K562 (cell line): ENCODE measurements around the gene VRK1. TPM values are rescaled to one million over a fixed set of nuclear protein-coding genes. Genes with fewer than 3 reads are reported as not detected.

Experiments
- BACH1 ChIP-seq: fragments of 200-800 bp; sonication (Bioruptor generic); IDR thresholded peaks from 2 replicates; pipeline ENCODE4 v1.6.1; 2016; ENCODE audit warnings: missing genetic modification characterization, missing compliant biosample characterization
- CREB1 ChIP-seq, 2 experiments: sonication (generic) in 1 of 2; formaldehyde crosslinking in 1 of 2; IDR thresholded peaks; 2 replicates each; pipeline versions ENCODE4 v1.6.1 to v1.8.0; 2012 to 2022; ENCODE audit warnings: inconsistent platforms in 1 of 2, mild to moderate bottlenecking in 1 of 2, missing genetic modification reagents in 1 of 2, moderate library complexity in 1 of 2
- ETS2 ChIP-seq: IDR thresholded peaks from 2 replicates; pipeline ENCODE4 v1.6.1; 2016; ENCODE audit warnings: borderline replicate concordance, missing genetic modification characterization, mild to moderate bottlenecking, moderate library complexity, missing compliant biosample characterization; ENCODE audit not compliant: poor library complexity, severe bottlenecking
- ETV1 ChIP-seq: fragments of 450-650 bp; conservative IDR thresholded peaks from 2 replicates; pipeline ENCODE4 v1.6.1; 2016; ENCODE audit warnings: missing genetic modification characterization, control low read depth, low read depth, missing compliant biosample characterization
- GATA2 ChIP-seq: sonication (generic); formaldehyde crosslinking; IDR thresholded peaks from 2 replicates; pipeline ENCODE4 v1.4.0; 2020; ENCODE audit warnings: mild to moderate bottlenecking, missing genetic modification reagents
- GTF2A2 ChIP-seq: IDR thresholded peaks from 2 replicates; pipeline ENCODE4 v1.6.1; 2016; ENCODE audit warnings: mild to moderate bottlenecking, missing genetic modification characterization, missing compliant biosample characterization
- KAT8 ChIP-seq: fragments of 450-650 bp; IDR thresholded peaks from 2 replicates; pipeline ENCODE4 v1.6.1; 2016; ENCODE audit warnings: low read depth, mild to moderate bottlenecking
- MAFG ChIP-seq: fragments of 450-650 bp; conservative IDR thresholded peaks from 2 replicates; pipeline ENCODE4 v1.6.1; 2016; ENCODE audit warnings: missing genetic modification characterization, missing compliant biosample characterization
- MAZ ChIP-seq, 2 experiments: fragments of 450-650 bp in 1 of 2; sonication (generic) in 1 of 2; formaldehyde crosslinking; IDR thresholded peaks in 1 of 2; conservative IDR thresholded peaks in 1 of 2; 2 replicates each; pipeline versions ENCODE4 v1.4.0 to v1.5.0; 2020; ENCODE audit warnings: mild to moderate bottlenecking in 1 of 2, missing genetic modification reagents in 1 of 2
- NFE2L1 ChIP-seq: fragments of 450-650 bp; IDR thresholded peaks from 2 replicates; pipeline ENCODE4 v1.6.1; 2016; ENCODE audit warnings: missing genetic modification characterization, low read depth, mild to moderate bottlenecking, missing compliant biosample characterization, moderate library complexity, borderline replicate concordance
- NFIC ChIP-seq: fragments of 450-650 bp; IDR thresholded peaks from 2 replicates; pipeline ENCODE4 v1.6.1; 2017; ENCODE audit warnings: mild to moderate bottlenecking, inconsistent platforms
- RHOXF2B ChIP-seq: fragments of 250-450 bp; sonication (Bioruptor Pico); conservative IDR thresholded peaks from 2 replicates; pipeline ENCODE4 v1.5.1; 2021
- SP1 ChIP-seq: sonication (generic); formaldehyde crosslinking; IDR thresholded peaks from 2 replicates; pipeline ENCODE4 v1.8.1; 2022; ENCODE audit warnings: mild to moderate bottlenecking, missing genetic modification reagents
- SRSF9 ChIP-seq: fragments of 200-400 bp; formaldehyde crosslinking; IDR thresholded peaks from 2 replicates; pipeline ENCODE4 v1.6.1; 2017; ENCODE audit warnings: low read depth, low read length, borderline replicate concordance
- STAT5A ChIP-seq: IDR thresholded peaks from 2 replicates; pipeline ENCODE4 v1.6.1; 2012; ENCODE audit warnings: low read length, inconsistent platforms, borderline replicate concordance
- STAT5B ChIP-seq: fragments of 250-450 bp; sonication (Bioruptor Pico); IDR thresholded peaks from 2 replicates; pipeline ENCODE4 v1.8.0; 2021; ENCODE audit warnings: mild to moderate bottlenecking, inconsistent platforms
- TRIM28 ChIP-seq: fragments of 450-650 bp; IDR thresholded peaks from 2 replicates; pipeline ENCODE4 v1.6.1; 2017
- XRCC4 ChIP-seq: IDR thresholded peaks from one replicate; pipeline ENCODE4 v1.6.1; 2011; ENCODE audit not compliant: insufficient read depth, insufficient read length; ENCODE audit errors: extremely low read depth
- ZC3H8 ChIP-seq: fragments of 450-650 bp; IDR thresholded peaks from 2 replicates; pipeline ENCODE4 v1.6.1; 2017
- ZNF143 ChIP-seq: sonication (generic); formaldehyde crosslinking; IDR thresholded peaks from 2 replicates; pipeline ENCODE4 v1.9.0; 2022; ENCODE audit warnings: mild to moderate bottlenecking, missing genetic modification reagents
- ZNF384 ChIP-seq: IDR thresholded peaks from 2 replicates; pipeline ENCODE4 v1.6.1; 2012; ENCODE audit warnings: low read depth, low read length, improper control_type of control experiment
- ZNF644 ChIP-seq: fragments of 200-800 bp; sonication (Bioruptor generic); IDR thresholded peaks from 2 replicates; pipeline ENCODE4 v1.6.1; 2016; ENCODE audit warnings: low read depth, missing genetic modification characterization, missing compliant biosample characterization
- ZNF75A ChIP-seq: fragments of 450-650 bp; formaldehyde crosslinking; IDR thresholded peaks from 2 replicates; pipeline ENCODE4 v1.4.0; 2020; ENCODE audit warnings: mild to moderate bottlenecking
- polyA plus RNA-seq, 8 experiments: library from polyadenylated mRNA; depleted of rRNA in 4 of 8; stranded (reverse) in 5 of 8; unstranded in 3 of 8; fragments of >200 nt; fragmentation: Nextera tagmentation in 2 of 8; fragmentation: Illumina TruSeq in 1 of 8; extraction: Ambion mirVana in 2 of 8; extraction: Trizol in 1 of 8; gene quantifications; 2 replicates each; pipeline versions ENCODE4 v1.2.1 to v1.2.3, GENCODE V29; 2011 to 2014; ENCODE audit warnings: inconsistent platforms in 1 of 8, missing spikeins in 1 of 8
- total RNA-seq, 7 experiments: library from RNA; depleted of rRNA in 6 of 7; stranded (reverse); fragments of >200 nt in 6 of 7; fragmentation: Illumina TruSeq in 2 of 7; extraction: Trizol in 2 of 7; gene quantifications; 2 replicates each; pipeline versions ENCODE4 v1.2.1 to v1.2.3, GENCODE V29; 2011 to 2021; ENCODE audit warnings: low replicate concordance in 1 of 7
- TF ChIP-seq, protein P1 (sequence below): fragments of 450-650 bp; IDR thresholded peaks from 2 replicates; pipeline ENCODE4 v1.6.1; 2016; ENCODE audit warnings: antibody characterized with exemption
- TF ChIP-seq, protein P2 (sequence below): fragments of 200-800 bp; sonication (Bioruptor generic); IDR thresholded peaks from 2 replicates; pipeline ENCODE4 v1.6.1; 2017; ENCODE audit warnings: missing genetic modification characterization, missing compliant biosample characterization

VRK1 gene
- total and polyA plus RNA-seq, 9 of the 15 experiments (the other 6 are each of a cell fraction or from before 2014, with no cell fraction given): 83.6 to 177 (median 116) TPM

DNA sequence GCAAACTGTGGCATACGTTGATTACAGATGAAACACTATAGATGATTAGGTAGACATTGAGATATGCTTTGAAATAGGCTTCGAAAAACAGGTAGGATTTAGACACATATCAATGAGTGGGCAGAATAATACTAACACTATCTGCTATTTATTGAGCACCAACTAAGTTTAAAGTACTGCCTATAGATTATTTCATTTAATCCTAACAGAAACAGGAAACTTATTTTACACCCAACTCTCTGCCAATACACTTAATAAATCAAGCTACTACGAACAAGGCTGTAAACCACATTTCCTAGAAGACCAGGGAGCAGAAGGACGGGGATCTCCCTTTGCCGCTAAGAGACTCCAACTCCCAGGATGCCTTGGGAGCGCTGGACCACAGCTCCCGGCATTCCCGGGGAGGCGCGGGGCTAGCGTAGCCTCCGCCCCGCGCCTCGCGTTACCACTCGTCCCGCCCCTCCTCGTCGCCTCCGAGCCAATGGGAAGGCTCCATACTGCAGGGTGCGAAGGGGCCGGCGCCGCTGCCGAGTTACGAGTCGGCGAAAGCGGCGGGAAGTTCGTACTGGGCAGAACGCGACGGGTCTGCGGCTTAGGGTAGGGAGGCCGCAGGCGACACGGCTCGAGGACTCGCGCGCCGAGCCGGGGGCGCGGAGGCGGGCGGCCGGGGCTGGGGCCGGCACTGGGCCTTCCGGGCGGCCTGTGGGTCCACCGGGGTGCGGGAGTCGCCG is at the start of gene VRK1 (continued):
- TF ChIP-seq TRIM28 (no peak), GATA2 (CRISPR knock-in tag) (no peak), MAZ (CRISPR knock-in tag; conservative IDR thresholded peaks at IDR 0.05 in 1 of 2, IDR thresholded peaks at IDR 0.05 in 1 of 2) (peak; percentile 50 to 66; a peak in 3 of 4 replicates), RHOXF2B (no peak), BACH1 (tag) (no peak), NFE2L1 (no peak), GTF2A2 (tag) (no peak), NFIC (no peak), ZNF143 (peak; percentile 86), STAT5B (CRISPR knock-in tag) (no peak), MAFG (no peak), ZNF644 (tag) (no peak; the same call in 1 of the 2 replicates), CREB1 (IDR thresholded peaks at IDR 0.05) (peak; percentile 71), CREB1 (CRISPR knock-in tag; IDR thresholded peaks at IDR 0.05) (peak; percentile 49), XRCC4 (no peak), KAT8 (no peak), STAT5A (no peak), ETV1 (tag) (no peak), ZNF75A (no peak), ZNF384 (no peak), ETS2 (tag) (no peak), ZC3H8 (no peak), SRSF9 (no peak), SP1 (peak; percentile 58; the same call in 1 of the 2 replicates)
- TF ChIP-seq, protein P1, sequence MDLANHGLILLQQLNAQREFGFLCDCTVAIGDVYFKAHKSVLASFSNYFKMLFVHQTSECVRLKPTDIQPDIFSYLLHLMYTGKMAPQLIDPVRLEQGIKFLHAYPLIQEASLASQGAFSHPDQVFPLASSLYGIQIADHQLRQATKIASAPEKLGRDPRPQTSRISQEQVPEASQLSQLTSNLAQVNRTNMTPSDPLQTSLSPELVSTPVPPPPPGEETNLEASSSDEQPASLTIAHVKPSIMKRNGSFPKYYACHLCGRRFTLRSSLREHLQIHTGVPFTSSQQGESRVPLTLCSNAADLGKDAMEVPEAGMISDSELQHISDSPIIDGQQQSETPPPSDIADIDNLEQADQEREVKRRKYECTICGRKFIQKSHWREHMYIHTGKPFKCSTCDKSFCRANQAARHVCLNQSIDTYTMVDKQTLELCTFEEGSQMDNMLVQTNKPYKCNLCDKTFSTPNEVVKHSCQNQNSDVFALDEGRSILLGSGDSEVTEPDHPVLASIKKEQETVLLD: peak; percentile 60; the same call in 1 of the 2 replicates
- TF ChIP-seq, protein P2, sequence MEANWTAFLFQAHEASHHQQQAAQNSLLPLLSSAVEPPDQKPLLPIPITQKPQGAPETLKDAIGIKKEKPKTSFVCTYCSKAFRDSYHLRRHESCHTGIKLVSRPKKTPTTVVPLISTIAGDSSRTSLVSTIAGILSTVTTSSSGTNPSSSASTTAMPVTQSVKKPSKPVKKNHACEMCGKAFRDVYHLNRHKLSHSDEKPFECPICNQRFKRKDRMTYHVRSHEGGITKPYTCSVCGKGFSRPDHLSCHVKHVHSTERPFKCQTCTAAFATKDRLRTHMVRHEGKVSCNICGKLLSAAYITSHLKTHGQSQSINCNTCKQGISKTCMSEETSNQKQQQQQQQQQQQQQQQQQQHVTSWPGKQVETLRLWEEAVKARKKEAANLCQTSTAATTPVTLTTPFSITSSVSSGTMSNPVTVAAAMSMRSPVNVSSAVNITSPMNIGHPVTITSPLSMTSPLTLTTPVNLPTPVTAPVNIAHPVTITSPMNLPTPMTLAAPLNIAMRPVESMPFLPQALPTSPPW (CRISPR knock-in tag): peak; percentile 84
